ENCODE measurements around the gene ALKBH2.

ALKBH2 gene

DNA sequence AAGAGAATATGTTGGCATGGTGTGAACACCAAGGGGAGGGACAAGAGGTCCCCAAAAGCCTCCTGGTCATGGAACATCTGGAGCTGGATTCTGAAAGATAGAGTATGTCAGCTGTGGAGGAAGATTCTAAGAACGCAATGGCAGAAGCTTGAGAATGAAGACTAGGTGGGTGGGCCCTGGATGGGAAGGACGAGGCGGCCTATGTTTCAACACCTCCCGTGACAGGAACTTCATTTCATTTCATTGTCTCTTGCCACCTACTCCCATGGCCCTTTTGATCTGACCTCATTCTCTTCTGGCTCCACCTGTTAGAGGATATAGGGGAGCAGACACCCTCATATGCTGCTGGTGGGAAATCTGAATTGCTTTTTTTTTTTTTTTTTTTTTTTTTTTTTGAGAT, 7.5 kb upstream of the ALKBH2 start:
- H3K4me1 ChIP-seq (ENCODE audit: control insufficient read depth in 1 of 2, insufficient read depth in 1 of 2, low read depth in 1 of 2, low read length in 1 of 2): peaks cover 17 to 19% of the 10 kb centered on the region in 2 experiments
- peaks cover 15% of the 10 kb centered on the region for H3K36me3 ChIP-seq
- TF ChIP-seq, protein P1, sequence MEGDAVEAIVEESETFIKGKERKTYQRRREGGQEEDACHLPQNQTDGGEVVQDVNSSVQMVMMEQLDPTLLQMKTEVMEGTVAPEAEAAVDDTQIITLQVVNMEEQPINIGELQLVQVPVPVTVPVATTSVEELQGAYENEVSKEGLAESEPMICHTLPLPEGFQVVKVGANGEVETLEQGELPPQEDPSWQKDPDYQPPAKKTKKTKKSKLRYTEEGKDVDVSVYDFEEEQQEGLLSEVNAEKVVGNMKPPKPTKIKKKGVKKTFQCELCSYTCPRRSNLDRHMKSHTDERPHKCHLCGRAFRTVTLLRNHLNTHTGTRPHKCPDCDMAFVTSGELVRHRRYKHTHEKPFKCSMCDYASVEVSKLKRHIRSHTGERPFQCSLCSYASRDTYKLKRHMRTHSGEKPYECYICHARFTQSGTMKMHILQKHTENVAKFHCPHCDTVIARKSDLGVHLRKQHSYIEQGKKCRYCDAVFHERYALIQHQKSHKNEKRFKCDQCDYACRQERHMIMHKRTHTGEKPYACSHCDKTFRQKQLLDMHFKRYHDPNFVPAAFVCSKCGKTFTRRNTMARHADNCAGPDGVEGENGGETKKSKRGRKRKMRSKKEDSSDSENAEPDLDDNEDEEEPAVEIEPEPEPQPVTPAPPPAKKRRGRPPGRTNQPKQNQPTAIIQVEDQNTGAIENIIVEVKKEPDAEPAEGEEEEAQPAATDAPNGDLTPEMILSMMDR (IDR thresholded peaks at IDR 0.05): no peak
- no peaks in the 10 kb centered on the region for H3K9me3 ChIP-seq
- H3K4me3 ChIP-seq (ENCODE audit: low read depth in 1 of 2, low read length in 1 of 2): no peak overlapping the region
- no peak overlapping the region for H3K27ac ChIP-seq
- no peaks in the 10 kb centered on the region for H3K27me3 ChIP-seq

DNA sequence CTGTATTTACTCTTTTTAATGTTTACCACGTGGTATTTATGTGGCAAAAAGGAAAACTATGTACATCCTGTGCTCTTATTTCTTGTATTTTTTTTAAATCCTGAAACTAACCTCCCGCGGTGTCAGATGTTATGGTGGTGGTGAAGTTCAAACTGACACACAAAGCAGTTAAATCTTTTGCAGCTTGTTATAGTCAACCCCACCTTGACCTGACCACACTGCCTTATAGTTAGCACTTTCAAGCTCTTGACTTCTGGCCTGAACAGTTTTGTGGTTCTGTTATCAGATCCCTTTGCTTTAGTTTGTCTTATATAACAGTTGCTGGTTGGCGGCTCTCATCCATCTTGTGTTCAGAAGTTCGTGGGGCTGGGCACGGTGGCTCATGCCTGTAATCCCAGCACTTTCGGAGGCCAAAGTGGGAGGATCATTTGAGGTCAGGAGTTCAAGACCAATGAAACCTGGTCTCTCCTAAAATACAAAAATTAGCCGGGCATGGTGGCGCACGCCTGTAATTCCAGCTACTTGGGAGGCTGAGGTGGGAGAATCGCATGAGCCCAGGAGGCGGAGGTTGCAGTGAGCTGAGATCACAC, 6.3 kb upstream of the ALKBH2 start:
- no peaks in the 10 kb centered on the region for H3K9me3 ChIP-seq
- no peak overlapping the region for H3K27ac ChIP-seq
- TF ChIP-seq, protein P1 (IDR thresholded peaks at IDR 0.05): no peak
- H3K27me3 ChIP-seq: no peaks in the 10 kb centered on the region
- H3K4me1 ChIP-seq (ENCODE audit: control insufficient read depth in 1 of 2, insufficient read depth in 1 of 2, low read depth in 1 of 2, low read length in 1 of 2): peaks cover 17 to 19% of the 10 kb centered on the region in 2 experiments
- H3K36me3 ChIP-seq: peaks cover 9% of the 10 kb centered on the region
- no peak overlapping the region for H3K4me3 ChIP-seq (ENCODE audit: low read depth in 1 of 2, low read length in 1 of 2)

DNA sequence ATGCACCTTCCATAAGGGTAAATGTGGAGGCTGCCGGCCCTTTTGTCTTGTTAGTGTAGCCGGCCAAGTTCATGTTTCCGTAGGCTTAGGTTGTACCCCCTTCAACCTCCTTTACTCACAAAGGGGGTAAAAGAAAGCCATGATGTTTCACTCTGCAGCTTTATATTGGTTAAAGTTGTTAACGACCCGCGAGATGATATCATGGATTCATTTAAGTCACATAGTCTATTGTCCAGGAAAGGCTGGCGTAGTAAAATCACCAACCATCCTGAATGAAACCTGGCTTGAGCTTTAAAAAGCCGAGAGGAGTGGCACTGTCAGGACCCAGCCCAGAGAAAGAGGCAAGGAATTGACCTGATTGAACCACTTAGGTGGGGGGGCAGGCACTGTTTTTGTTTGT, 5.4 kb upstream of the ALKBH2 start:
- peaks cover 4% of the 10 kb centered on the region for H3K36me3 ChIP-seq
- H3K27me3 ChIP-seq: no peaks in the 10 kb centered on the region
- TF ChIP-seq, protein P1 (IDR thresholded peaks at IDR 0.05): no peak
- no peak overlapping the region for H3K27ac ChIP-seq
- peaks cover 17 to 20% of the 10 kb centered on the region in 2 experiments for H3K4me1 ChIP-seq (ENCODE audit: control insufficient read depth in 1 of 2, insufficient read depth in 1 of 2, low read depth in 1 of 2, low read length in 1 of 2)
- no peaks in the 10 kb centered on the region for H3K9me3 ChIP-seq
- H3K4me3 ChIP-seq (ENCODE audit: low read depth in 1 of 2, low read length in 1 of 2): peak overlapping the region; percentile 69 to 90

DNA sequence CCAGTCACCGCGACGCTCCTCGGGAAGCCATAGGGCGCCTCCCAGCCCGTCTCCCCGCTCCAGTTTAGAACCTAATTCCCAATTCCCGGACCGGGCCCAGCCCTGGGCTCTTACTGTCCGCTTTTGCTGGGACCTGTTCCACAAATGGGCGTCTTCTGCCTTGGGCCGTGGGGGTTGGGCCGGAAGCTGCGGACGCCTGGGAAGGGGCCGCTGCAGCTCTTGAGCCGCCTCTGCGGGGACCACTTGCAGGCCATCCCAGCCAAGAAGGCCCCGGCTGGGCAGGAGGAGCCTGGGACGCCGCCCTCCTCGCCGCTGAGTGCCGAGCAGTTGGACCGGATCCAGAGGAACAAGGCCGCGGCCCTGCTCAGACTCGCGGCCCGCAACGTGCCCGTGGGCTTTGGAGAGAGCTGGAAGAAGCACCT, 4.9 kb upstream of the ALKBH2 start:
- H3K27ac ChIP-seq: peak overlapping the region; percentile 33
- peak overlapping the region; percentile 69 to 90 for H3K4me3 ChIP-seq (ENCODE audit: low read depth in 1 of 2, low read length in 1 of 2)
- peaks cover 18 to 24% of the 10 kb centered on the region in 2 experiments for H3K4me1 ChIP-seq (ENCODE audit: control insufficient read depth in 1 of 2, insufficient read depth in 1 of 2, low read depth in 1 of 2, low read length in 1 of 2)
- TF ChIP-seq, protein P1 (IDR thresholded peaks at IDR 0.05): no peak
- no peaks in the 10 kb centered on the region for H3K9me3 ChIP-seq
- peaks cover 3% of the 10 kb centered on the region for H3K36me3 ChIP-seq
- H3K27me3 ChIP-seq: no peaks in the 10 kb centered on the region

DNA sequence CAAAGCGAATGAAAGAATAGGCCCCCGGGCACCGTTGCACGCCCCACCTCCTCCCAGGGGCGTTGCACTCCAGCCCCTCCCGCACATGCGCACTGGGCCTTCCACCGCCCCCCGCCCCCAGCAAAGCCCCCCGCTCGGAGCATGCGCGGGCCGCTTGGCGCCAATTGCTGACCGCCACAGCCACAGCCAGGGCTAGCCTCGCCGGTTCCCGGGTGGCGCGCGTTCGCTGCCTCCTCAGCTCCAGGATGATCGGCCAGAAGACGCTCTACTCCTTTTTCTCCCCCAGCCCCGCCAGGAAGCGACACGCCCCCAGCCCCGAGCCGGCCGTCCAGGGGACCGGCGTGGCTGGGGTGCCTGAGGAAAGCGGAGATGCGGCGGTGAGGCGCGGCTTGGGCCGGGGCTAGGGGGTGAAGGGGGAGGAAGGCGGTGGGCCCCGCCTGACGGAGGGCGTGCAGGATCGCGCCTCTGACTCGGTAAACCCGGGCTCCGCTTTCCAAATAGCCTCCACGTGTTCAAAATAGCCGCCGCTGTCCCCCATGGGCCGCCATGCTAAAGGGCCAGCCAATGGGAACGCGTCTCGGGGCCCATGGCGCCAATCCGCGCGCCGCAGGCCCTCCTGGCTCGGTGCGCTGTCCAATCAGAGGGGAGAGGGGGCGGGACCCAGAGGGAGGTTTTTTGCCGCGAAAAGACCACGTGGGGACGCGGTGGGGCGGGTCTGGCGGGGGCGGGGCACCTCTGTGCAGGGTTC, 4.3 kb upstream of the ALKBH2 start, which contains the start of gene UNG:
Gene UNG (plus strand): TSS at position 163 of the 748 bp plus-strand sequence. CDS start 83 bp downstream, at position 246.
- peak within 1 kb of the TSS; percentile 33 for H3K27ac ChIP-seq
- TF ChIP-seq, protein P1 (IDR thresholded peaks at IDR 0.05): peak; percentile 51

More for the DNA sequence above, 4.3 kb upstream of the ALKBH2 start, which contains the start of gene UNG:
- H3K27me3 ChIP-seq: no peaks in the 10 kb centered on the region
- H3K4me1 ChIP-seq (ENCODE audit: control insufficient read depth in 1 of 2, insufficient read depth in 1 of 2, low read depth in 1 of 2, low read length in 1 of 2): peaks cover 24 to 30% of the 10 kb centered on the region in 2 experiments
- peak within 1 kb of the TSS; percentile 69 to 90 for H3K4me3 ChIP-seq (ENCODE audit: low read depth in 1 of 2, low read length in 1 of 2)
- no peaks in the 10 kb centered on the region for H3K9me3 ChIP-seq
- H3K36me3 ChIP-seq: no peaks in the 10 kb centered on the region

All from neutrophil (primary cell).